Effector CD8-positive, alpha-beta T cell (primary cell): ENCODE results near the gene PFKFB2.
"Not testable (repeated sequence)": the region's sequence is repeated elsewhere in the genome, so short reads cannot be mapped to it uniquely, and the experiment has no call there.

Source experiments
- DNase-seq: peaks from one replicate; lab custom pipeline; 2025; lab: John Stamatoyannopoulos, UW

PFKFB2 gene

DNA sequence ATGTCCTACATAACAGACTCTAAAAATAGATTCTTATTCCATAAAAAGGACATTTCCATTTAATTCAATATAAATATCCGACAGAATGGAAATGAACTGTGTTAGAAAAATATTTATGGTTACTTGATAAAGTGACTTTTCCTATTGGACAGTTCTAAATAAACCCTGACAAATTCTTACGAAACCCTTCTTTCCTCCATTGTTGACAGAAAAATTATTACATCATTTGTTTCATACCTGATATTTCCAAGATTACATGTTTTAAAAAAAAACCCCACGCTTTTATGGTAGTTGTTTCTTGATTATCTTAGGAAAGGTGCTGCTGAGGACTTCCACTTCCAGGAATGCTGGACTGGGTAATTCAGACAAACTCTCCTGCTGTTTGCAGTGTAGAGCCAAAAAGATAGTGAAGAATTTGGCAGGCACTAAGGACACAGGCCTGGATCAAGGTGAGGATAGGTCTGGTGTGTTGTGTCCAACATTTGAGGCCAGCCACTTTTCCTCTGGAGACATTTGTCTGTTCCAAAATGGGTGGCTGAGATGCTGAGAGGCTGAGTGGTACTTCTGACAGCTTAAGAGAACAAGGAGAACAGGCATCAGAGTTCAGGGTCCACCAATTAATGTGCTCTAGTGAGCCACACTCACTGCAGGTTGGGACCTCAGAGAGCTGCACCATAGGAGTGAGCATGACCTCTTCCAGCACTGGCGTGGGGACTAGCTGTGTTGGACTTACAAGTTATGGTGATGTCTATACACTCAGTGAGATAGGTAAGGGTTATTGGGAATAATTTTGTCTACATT, 13.5 kb upstream of the PFKFB2 start:
- DNase-seq: no peak

DNA sequence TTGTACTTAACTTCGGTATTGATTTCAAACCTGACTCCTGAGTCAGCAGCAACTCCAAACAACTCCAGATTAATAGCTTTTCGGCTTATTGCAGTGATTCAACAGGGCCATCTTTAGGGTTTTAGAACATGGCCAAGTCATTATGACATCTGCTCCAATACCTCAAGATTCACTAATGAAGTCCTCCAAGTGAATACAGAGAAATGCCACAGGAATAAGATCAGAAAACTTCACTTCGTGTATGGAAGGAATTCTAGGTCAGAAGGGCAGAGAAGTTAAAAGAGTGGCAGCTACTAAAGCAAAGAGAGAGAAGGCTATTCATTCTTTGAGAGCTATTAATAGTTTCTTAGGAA, 12.9 kb upstream of the PFKFB2 start:
- DNase-seq: no peak

DNA sequence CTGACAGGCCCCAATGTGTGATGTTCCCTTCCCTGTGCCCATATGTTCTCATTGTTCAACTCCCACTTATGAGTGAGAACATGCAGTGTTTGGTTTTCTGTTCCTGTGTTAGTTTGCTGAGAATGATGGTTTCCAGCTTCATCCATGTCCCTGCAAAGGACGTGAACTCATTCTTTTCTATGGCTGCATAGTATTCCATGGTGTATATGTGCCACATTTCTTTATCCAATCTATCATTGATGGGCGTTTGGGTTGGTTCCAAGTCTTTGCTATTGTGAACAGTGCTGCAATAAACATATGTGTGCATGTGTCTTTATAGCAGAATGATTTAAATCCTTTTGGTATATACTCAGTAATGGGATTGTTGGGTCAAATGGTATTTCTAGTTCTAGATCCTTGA, 11.7 kb upstream of the PFKFB2 start:
- not testable (repeated sequence) for DNase-seq

DNA sequence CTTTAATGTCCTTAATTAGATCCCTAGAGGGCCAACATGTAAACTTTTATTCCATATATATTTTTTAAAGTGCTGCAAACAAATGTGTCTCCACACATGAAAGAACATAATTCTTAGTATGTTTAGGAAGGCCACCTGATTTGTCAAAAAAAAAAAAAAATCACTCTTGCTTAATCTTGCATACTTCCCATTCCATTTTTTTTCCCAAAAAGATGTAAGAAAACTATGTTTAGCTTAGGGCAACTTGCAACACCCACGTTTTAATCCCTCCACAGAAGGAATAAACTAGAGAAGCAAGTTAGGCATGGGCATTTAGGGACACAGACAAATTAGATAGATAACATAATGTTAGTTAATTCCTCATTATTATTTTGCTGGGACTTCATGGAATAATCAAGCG, 7.6 kb upstream of the PFKFB2 start:
- no peak for DNase-seq

DNA sequence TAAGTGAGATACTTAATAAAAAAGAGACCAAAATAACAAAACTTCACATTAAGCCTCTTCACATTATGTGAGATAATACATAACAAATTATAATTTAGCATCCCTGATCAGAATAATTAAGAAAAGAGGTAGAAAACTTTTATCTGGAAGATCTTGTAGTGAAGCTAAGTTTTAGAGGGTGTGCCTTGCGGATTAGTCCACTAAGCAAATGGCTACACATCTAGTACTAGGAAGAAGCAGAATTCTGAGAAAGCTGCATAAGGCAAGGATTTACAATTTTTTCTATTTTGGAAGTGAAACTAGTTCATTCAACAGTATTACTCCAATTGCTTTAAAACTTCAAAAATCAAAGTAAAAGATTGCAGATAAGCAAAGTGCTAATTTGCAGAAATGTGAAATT, 5.6 kb upstream of the PFKFB2 start:
- DNase-seq: no peak

DNA sequence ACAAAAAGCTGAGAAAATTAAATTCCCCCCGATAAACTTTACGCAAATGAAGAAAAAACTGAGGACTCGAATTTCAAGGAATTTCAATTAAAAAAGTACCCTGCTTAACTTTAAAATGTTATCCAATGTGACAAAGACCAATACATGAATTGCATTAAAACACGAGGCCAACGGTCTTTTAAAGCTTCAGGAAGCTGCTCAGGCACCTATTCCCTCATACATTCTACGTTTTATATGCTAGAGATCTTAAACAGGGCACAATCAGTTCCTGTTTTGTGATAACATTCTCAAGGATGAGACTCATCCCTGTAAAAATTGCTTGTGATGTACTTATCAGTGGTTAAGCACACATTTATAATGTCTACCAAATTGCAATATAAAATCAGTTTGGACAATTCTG, 5.0 kb upstream of the PFKFB2 start:
- DNase-seq: no peak

DNA sequence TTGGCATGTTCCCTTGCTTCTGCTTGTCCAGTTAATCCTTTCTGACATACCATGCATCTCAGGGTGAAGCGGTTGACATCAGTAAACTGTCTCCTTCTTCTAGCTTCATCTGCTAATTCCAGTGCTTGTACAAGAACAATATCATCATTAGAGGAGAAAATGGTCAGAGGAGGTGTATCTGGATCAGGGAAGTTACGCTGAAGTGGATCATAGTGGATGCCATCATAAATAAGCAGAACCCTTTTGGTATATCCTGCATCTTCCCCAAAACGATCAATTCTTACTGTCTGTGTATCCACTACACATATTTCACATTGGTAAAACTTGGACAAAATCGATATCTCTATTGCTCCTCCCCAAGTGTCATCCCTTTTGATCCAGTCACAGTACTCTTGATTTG, 4.0 kb upstream of the PFKFB2 start:
- no peak for DNase-seq

DNA sequence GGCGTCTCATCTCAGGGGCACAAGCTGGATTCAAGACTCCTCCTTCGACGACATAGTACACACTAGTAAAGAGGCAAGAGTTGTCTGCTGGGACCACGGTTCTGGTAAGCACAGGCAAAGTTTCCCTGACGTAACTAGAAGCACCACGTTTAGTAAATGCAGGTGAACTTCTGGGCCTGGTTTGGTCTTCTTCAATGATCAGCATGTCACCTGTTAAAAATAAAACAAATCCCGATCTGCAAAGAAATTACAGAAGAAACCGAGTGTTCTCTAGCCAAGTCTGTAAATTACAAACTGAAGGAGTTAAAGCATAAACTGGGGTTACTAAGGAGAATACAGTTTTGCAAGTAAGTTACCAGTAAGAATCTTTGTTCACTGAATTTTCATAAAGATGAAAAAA, 3.6 kb upstream of the PFKFB2 start:
- DNase-seq: no peak

DNA sequence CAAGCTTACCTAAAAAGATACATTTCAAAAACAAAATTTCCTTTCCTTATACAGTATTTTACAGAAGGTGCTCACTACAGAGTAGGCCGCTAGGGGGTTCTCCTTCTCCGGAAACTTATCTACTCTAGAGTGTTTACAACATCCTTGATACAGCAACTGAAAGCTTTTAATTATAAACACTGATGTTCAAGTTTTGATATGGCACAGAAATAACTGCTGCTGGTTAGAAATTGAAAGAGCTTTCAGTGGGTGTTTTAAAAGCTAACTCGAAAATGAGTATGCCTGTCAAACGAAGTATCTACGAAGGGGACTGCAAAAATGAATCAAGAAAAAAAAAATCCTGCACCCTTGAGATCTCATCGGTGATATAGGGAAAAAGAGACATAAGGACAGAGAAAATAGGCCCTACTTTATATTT, 3.1 kb upstream of the PFKFB2 start:
- DNase-seq: peak; percentile 23

DNA sequence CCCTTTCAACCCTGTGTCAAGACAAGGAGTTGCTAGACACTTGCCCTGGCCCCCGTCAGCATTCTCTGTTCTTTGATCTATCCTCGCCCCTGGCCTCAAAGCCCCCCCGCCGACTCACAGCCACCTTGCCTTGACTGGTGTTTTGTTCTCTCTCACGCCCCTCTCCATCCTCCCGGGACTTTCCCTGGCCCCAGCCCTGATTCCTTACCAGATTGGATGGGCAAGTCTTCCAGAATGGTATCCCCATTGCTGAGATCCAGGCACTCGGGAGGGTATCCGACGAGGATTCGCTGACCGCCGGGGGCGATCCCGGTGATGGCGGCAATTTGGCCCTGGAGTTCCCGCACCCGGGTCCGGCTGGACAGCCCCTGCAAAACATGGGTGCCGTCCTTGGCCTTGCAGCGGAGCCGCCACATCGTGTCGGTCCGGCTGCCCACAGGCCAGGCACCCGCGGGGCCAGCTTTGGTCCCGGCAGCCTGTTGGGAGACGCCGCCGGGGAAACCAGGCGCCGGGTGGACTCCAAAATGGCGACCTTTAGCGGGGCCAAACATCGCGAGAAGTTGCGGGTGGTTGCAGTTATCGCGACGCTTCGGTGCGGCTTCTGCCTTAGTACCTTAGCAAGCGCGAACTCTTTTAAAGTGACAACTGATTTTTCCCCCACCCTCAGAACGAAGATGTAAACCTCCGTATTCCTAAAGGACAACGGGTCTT, 2.4 kb upstream of the PFKFB2 start:
- DNase-seq: peak; percentile 76

DNA sequence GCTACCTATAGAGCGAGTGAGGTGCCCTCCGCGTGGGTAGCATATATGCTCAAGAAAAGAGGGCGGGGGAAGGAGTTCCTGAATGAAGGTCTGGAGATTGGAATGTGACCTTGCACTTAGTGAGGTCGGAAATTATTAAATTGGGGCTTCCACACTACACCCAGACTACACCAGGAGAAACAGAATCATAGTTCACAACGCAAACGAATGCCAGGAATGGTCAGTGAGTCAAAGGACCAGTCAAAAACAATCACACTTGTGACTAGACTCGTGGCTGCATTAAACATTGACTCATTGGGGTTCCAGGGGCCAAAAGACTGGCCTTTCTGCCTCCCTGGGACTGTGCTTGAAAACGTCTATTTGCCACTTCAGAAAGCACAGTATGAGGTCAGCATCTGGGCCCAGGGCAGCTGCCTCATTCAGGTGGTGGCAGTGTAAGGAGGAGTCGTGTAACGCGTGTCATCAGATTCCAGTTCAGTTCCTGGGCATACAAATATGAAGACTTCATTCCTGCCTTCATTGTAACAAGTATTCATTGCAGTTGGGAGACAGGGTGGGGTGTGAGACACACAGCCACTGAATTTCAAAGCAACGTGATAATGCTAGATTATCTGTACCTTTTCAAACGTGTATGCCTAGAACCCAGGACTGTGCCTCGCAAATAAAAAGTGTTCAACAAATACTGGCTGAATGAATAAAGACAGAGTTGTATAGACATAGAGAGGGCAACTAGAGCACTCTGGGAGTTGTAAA, 1.7 kb upstream of the PFKFB2 start, which contains the start of gene YOD1:
YOD1 (minus strand) TSS at position 18 of the 753 bp plus-strand sequence. CDS start 178 bp downstream, outside the sequence.
- DNase-seq: no peak

DNA sequence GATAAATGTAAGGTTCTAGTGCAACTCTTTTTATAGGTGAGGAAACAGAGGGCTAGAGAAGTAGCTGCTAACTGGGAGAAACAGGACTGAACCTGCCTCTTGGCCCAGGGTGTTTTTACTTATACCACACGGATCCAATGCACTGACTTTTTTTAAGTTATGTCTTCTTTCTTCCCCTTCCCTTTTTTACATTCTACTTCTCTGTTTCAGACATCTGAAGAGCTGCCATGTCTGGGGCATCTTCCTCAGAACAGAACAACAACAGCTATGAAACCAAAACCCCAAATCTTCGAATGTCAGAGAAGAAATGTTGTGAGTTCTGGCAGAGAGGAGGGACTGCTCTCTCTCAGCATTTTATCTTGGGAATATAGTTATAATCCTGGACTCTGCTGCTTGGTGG, 1.4 kb downstream of the PFKFB2 start:
- no peak for DNase-seq

DNA sequence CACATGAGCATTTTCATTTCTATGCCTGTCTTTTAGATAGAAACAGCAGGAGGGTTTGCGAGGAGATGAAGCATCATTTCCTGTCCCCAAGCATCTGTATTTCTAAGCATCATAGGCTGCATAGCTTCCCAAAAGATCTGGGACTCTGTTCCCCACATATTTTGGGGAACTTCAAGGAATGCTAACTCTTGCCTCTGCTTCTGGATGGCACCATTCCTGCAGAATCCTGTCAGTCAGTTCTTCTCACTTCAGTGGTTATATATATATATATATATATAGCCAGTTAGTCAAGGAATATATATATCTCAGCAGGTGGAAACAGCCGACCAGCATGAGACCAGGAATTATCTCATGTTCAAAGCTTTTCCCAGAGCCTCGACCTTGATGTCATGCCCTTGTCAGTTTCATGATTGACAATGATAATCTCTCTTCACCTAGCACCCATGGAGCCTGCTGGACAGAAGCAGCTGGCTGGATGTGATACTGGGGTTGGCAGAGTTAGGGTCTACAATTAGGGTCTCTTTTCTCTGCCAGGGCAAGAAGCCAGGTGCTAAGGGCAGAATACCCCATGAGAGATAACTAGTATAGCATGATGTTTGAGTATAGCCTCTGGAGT, 2.4 kb downstream of the PFKFB2 start:
- DNase-seq: no peak

DNA sequence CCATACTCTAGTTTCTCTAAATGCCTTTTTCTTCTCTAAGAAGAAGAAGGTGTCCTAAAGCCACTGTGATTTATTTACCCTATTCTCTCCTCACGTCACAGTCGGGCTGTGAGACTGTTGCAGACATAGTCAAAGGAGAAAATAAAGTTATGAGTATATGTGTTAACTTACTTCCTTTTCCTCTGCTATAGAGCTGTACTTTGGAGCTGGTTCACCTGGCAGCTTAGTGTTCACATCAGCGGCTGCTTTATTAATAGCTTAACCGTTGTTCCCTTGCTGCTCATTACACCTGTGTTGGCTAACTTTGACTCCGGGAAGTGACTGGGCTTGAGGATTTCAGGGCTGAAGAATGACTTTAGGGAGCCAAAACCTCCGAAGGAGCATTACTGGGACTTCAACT, 3.6 kb downstream of the PFKFB2 start:
- no peak for DNase-seq

DNA sequence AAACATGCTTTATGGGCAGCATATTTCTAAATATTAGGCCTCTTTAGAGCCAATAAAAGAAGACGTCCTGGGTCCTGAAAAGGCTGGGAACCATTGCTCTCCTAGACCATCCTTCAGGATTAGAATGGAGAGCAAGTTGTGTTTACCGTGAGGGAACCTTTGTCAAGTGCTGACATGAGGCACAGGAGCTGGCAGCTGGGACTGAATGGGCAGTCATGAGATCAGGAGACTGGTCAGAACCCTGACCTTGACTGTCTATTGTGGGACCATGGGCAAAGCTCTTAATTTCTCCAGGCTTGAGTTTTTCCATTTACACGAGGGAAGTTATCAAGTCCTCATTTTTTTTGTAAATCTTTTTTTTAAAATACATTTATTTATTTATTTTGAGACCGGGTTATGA, 5.2 kb downstream of the PFKFB2 start:
- DNase-seq: no peak

DNA sequence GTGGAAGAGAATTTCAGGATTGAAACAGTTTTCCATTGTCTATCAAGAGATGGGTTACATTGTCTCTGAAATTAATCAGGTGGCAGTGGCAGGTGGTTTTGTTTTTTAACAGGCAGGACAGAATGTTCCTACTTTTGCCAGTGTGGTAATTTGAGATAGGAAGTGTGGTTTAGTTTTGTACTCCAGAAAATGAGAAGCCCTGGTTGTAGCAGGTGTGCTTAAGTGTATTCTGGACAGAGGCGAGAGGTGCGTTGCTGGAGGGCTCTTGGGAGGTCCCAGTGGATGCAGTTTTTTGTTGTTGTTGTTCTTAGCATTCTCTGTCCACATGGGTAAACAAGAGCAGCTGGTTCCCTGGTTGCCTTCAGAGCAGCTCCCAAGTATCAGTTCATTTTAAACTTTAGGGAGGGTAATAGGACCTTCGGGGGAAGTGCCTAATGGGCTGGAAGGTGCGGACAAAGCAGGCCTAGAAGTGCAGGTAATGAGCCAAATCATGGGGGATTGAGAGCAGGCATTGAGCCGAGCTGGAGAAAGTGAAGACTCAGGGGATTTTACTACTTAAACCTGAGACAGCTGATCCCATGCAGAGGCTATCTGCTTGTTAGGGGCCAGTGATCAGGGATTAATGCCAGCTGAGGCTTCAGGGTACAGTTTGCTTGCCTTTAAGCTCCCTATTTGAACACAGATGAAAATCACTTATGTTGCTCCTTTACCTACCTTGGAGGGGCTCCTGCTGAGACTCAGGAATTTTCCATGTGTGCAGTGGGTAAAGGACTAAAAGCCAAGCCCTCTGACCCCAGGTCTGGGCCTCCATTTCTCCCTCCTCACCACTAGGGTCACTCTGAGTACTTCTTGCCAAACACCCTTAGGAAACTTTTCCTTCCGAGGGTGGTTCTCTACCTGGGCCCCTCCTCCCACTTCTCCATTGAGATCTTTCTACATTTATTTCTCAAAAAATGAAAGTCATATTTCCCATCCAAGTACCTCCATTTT, 6.1 kb downstream of the PFKFB2 start:
- no peak for DNase-seq

DNA sequence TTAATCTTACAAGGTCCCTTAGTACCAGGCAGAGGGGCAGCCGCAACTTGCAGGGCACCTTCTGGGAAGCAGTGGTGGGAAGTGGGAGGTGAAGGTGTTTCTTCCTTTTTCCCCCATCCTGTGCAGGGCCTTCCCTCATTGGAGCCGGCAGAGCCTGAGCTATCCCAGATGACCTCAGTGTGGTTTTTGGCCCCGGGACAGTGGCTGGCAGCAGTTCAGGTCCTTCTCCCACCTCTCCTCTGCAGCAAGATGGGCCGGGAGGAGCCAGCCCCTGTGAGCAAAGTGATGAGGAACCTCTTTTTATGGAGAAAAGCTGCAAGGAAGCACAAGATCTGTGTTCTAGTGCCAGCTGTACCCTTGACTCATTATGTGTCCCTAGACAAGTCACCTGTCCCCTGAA, 6.8 kb downstream of the PFKFB2 start:
- DNase-seq: no peak

DNA sequence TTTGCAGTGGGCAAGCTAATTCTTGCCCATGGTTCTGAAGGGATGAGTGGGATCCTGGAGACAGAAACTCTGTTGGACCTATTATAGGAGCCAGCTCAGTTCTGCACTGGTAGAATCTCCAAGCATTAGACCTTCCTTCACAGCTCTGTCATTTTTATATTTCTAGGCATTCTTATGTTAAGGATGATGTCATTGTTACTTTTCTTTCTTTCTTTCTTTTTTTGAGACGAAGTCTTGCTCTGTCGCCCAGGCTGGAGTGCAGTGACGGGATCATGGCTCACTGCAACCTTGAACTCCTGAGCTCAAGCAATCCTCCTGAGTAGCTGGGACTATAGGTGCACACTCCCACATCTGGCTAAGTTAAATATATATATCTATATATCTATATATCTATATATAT, 7.5 kb downstream of the PFKFB2 start:
- DNase-seq: no peak

DNA sequence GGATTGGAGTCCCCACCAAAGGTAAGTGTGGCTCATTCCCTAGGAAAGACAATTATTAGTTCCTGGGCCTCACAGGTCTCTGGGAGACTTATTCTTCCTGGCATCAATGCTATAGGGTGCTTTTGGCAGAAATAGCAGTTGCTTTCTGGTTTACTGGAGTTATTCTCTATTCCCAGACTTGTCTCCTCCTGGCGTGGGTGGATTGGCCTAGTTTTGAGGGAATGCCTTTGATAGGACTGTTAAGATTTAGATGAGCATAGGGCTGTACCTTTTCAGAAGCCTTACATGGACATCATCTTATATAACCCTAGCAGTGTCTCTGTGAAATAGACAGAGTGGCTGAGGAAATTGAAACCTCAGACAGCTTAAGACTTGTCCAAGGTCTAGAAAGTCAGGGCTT, 9.0 kb downstream of the PFKFB2 start:
- DNase-seq: no peak

DNA sequence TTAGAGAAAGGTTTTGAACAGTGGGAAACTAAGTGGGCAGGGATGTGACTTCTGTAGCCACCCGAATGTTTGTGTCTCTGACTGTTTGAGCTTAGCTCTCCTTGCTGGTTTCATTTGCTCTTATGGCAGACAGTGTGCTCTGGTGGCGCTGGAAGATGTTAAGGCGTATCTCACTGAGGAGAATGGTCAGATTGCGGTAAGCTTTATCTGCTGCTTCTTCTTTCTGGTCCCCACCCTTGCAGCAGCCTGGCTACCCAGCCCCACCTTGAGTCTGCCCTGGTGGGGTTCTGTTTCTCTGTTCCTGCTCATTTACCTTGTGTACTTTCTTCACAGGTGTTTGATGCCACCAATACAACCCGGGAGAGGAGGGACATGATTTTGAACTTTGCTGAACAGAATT, 9.9 kb downstream of the PFKFB2 start:
- no peak for DNase-seq

DNA sequence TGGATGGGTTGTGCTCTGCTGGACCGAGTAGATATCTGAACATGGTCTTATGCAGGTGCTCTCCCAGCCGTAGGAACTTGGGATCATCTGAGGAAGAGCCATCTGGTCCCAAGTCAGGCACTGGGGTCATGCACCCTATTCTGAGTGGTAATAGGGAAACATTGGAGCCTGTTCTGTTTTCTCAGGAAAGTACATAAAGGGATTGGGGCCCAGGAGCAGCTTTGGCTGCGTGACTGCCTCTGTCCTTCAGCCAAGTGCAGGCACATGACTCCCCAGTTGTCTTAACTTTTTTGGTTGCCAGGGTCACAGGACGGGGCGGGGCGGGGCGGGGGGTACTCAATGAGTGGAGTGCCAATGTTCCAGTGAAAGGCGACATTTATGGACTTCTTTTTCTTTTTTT, 11.5 kb downstream of the PFKFB2 start:
- DNase-seq: no peak
